ENCODE results near the gene CNFN.

The CNFN gene

DNA sequence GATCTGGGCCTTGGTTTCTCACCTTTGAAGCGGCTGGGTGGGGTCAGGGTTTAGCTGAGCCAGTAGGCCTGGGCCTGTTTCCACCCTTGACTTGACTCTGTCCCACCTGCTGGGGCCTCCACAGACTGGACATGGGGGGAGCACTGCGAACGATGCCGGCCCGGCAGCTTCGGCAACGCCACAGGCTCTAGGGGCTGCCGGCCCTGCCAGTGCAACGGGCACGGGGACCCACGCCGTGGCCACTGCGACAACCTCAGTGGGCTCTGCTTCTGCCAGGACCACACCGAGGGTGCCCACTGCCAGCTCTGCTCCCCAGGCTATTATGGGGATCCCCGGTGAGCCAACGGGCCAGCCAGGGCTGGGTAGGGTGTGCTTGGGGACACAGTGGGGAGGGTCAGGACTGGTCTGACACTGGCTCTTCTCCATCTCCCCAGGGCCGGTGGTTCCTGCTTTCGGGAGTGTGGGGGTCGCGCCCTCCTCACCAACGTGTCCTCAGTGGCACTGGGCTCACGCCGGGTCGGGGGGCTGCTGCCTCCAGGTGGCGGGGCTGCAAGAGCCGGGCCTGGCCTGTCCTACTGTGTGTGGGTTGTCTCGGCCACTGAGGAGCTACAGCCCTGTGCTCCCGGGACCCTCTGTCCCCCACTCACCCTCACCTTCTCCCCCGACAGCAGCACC, 36.6 kb downstream of the CNFN start:
- H3K4me1 ChIP-seq (ENCODE audit: control insufficient read depth in 1 of 2, insufficient read depth in 1 of 2, low read depth in 1 of 2, low read length in 1 of 2), result no peaks in the 10 kb centered on the region
- no peak overlapping the region for H3K4me3 ChIP-seq (ENCODE audit: low read depth in 1 of 2, low read length in 1 of 2)
- no peak for TF ChIP-seq CTCF (IDR thresholded peaks at IDR 0.05)
- H3K27ac ChIP-seq, result no peak overlapping the region
- H3K9me3 ChIP-seq, result no peaks in the 10 kb centered on the region
- H3K36me3 ChIP-seq, result peaks cover 12% of the 10 kb centered on the region
- no peaks in the 10 kb centered on the region for H3K27me3 ChIP-seq

DNA sequence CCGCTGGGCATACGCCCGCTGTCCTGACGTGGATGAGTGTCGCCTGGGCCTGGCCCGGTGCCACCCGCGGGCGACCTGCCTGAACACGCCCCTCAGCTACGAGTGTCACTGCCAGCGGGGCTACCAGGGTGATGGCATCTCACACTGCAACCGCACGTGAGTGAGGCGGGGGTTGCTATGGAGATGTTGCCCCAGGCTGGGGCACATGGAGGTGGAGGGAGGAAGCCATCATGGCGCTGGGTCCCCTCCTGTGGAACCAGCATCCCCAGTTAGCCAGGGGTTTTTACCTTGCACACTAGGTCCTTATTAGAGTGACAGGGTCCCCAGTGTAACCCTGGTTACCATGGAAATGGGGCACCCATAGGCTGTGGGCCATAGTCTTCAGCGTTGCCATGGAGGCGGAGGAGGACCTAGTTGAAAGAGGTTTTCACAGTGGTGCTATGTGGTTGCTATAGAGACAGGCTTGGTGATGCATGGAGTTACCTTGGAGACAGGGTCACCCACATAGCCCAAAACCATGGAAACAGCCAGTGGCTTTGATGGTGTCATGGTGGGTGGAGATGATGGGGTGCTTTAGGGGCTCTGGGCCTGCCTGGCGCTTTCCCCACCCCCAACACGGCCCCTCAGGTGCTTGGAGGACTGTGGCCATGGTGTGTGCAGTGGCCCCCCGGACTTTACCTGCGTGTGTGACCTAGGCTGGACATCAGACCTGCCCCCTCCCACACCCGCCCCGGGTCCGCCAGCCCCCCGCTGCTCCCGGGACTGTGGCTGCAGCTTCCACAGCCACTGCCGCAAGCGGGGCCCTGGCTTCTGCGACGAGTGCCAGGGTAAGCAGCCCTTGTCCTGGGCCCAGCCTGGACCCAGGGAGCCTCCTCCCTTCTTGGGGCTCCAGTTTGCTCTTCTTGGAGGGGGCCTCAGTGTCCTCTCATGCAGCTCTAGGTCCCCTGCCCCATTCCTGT, 37.5 kb downstream of the CNFN start:
- H3K27me3 ChIP-seq, result no peaks in the 10 kb centered on the region
- H3K36me3 ChIP-seq, result peaks cover 12% of the 10 kb centered on the region
- H3K27ac ChIP-seq, result no peak overlapping the region
- H3K4me1 ChIP-seq (ENCODE audit: control insufficient read depth in 1 of 2, insufficient read depth in 1 of 2, low read depth in 1 of 2, low read length in 1 of 2), result peaks cover 1 to 2% of the 10 kb centered on the region in 2 experiments
- H3K4me3 ChIP-seq (ENCODE audit: low read depth in 1 of 2, low read length in 1 of 2), result no peak overlapping the region
- no peak for TF ChIP-seq CTCF (IDR thresholded peaks at IDR 0.05)
- H3K9me3 ChIP-seq, result no peaks in the 10 kb centered on the region

GRCh38 chr19:42351079-42351735, 38.9 kb downstream of the CNFN start:
- TF ChIP-seq CTCF (IDR thresholded peaks at IDR 0.05), result no peak
- H3K9me3 ChIP-seq, result no peaks in the 10 kb centered on the region
- H3K27me3 ChIP-seq, result no peaks in the 10 kb centered on the region
- H3K4me1 ChIP-seq (ENCODE audit: control insufficient read depth in 1 of 2, insufficient read depth in 1 of 2, low read depth in 1 of 2, low read length in 1 of 2), result peaks cover 9 to 10% of the 10 kb centered on the region in 2 experiments
- H3K36me3 ChIP-seq, result peaks cover 5% of the 10 kb centered on the region
- H3K4me3 ChIP-seq (ENCODE audit: low read depth in 1 of 2, low read length in 1 of 2), result no peak overlapping the region
- H3K27ac ChIP-seq, result no peak overlapping the region

GRCh38 chr19:42350417-42350816, 39.7 kb downstream of the CNFN start:
- Histone ChIP-seq H3K9me3 (no peaks in the 10 kb centered on the region), H3K27ac (no peak overlapping the region), H3K4me1 (ENCODE audit: control insufficient read depth in 1 of 2, insufficient read depth in 1 of 2, low read depth in 1 of 2, low read length in 1 of 2) (peaks cover 9 to 10% of the 10 kb centered on the region in 2 experiments), H3K27me3 (no peaks in the 10 kb centered on the region), H3K4me3 (ENCODE audit: low read depth in 1 of 2, low read length in 1 of 2) (no peak overlapping the region), H3K36me3 (peaks cover 5% of the 10 kb centered on the region)
- TF ChIP-seq CTCF (IDR thresholded peaks at IDR 0.05), result no peak

DNA sequence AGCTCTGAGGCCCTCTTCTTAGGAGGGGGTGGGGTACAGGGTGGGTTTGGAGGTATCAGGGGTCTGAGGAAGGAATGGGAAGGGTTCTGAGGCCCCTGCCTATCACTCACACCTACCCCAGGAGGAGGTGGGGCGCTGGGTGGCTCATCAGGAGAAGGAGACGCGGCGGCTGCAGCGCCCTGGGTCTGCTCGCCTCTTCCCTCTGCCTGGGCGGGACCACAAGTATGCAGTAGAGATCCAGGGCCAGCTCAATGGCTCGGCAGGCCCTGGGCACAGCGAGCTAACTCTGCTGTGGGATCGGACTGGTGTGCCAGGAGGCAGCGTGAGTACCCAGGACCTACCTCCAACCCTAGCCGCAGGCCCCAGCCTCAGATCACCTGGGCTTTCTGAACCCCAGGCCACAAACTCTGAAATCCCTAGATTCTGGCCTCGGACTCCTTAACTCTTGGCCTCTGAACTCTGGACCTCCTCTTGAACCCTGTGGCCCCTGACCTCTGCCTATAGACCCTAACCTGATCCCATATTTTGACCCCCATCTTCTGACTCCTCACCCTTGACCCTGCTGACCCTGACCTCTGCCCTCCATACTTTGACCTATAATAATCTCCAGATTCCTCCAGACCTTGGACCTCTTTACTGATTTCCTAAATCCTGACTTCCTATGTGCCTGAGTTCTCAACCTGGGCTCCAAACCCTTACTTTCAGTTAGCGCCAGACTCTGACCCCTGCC, 40.6 kb downstream of the CNFN start:
- H3K9me3 ChIP-seq, result no peaks in the 10 kb centered on the region
- peaks cover 9 to 10% of the 10 kb centered on the region in 2 experiments for H3K4me1 ChIP-seq (ENCODE audit: control insufficient read depth in 1 of 2, insufficient read depth in 1 of 2, low read depth in 1 of 2, low read length in 1 of 2)
- H3K27me3 ChIP-seq, result no peaks in the 10 kb centered on the region
- peaks cover 5% of the 10 kb centered on the region for H3K36me3 ChIP-seq
- no peak for TF ChIP-seq CTCF (IDR thresholded peaks at IDR 0.05)
- H3K27ac ChIP-seq, result no peak overlapping the region
- no peak overlapping the region for H3K4me3 ChIP-seq (ENCODE audit: low read depth in 1 of 2, low read length in 1 of 2)
